ENCODE results near the gene SERPINI1. TPM values are rescaled to one million over a fixed set of nuclear protein-coding genes. Genes with fewer than 3 reads are reported as not detected.
A peak's percentile ranks its signal among the peaks of the same experiment; 100 is the strongest.

SERPINI1 gene
- total and polyA plus RNA-seq, 9 of the 15 experiments (the other 6 are each of a cell fraction or from before 2014, with no cell fraction given), result 1.6 to 9.9 (median 3.5) TPM

DNA sequence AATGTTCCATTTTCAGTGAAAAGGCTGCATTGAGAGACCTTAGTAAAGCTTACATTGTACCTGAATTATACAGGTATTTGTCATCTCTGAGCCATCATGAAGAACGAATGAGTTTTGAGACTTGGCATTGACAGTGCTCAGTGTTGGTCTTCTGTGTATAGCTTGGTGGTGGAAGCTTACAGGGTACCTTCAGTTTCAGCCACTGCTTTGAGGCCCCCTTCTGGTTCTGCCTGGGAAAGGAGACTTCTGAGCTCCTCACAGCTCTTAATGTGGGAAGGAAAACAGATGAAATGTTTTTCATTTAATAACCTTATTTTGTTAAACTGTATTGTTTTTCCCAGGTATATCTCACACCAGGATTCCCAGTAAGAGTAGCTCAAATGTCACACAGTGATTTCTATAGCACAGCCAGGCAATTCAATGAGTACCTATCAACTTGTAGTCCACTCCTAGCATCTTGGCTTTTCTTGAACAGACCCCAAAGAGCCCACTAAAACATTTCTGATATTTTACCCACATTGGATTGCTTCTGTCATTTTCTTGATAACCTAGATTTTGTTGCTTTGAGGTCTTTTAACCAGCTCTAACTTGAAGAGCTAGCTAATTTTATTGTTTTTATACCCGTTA, 5.6 kb downstream of the SERPINI1 start:
- peak overlapping the region; percentile 47; the same call in 1 of the 2 replicates for H2AFZ ChIP-seq (ENCODE audit: low read depth, low read length)
- WGBS (ENCODE audit: insufficient coverage, low coverage, missing lambda C conversion rate), result 45% methylated on average over 2 of the region's 2 CpGs
- peaks cover 3% of the 10 kb centered on the region; the same call in 1 of the 3 replicates for H3K36me3 ChIP-seq (ENCODE audit: control insufficient read depth, insufficient read depth, low read length)
- ATAC-seq (peak; percentile 87), DNase-seq (ENCODE audit: extremely low read depth in 1 of 4, low spot score in 3 of 4) (peak in 2 of 4 experiments; percentile 53 to 75), FAIRE-seq (peak; percentile 90)
- no peaks in the 10 kb centered on the region for H3K27me3 ChIP-seq (ENCODE audit: control insufficient read depth in 2 of 2, insufficient read depth in 2 of 2, low read length in 2 of 2)
- no peaks in the 10 kb centered on the region for H4K20me1 ChIP-seq (replicated peaks; ENCODE audit: control insufficient read depth, insufficient read depth, low read length)
- intact Hi-C loops (cut with micrococcal nuclease) (loop anchor here (10.0 kb wide), 1 partner anchor 136 kb away; no protein-coding TSS in a partner anchor), in situ Hi-C loops (cut with MboI) (no loop called here)
- H3K9me3 ChIP-seq (replicated peaks; ENCODE audit: control insufficient read depth, insufficient read depth, low read depth, low read length), result no peaks in the 10 kb centered on the region
- POLR2A ChIA-PET, result interaction anchor here (0.6 to 1.0 kb wide), 5 partner anchors 9 to 355 kb away, joined by 3 to 4 read pairs (median 3); partner anchors contain the start of gene GOLIM4
- CTCF ChIA-PET (ENCODE audit: low intra/inter-chr PET ratio), result no interaction called here
- no peak overlapping the region for H3K4me2 ChIP-seq (ENCODE audit: insufficient read depth, low read length)
- H3K79me2 ChIP-seq (ENCODE audit: control insufficient read depth, insufficient read depth, low read length), result peaks cover 49% of the 10 kb centered on the region
- no peaks in the 10 kb centered on the region for H3K9me1 ChIP-seq (ENCODE audit: control insufficient read depth, insufficient read depth, low read length)
- BruUV-seq (replicated peaks), result no TSS peak
- no peak overlapping the region for H3K27ac ChIP-seq (ENCODE audit: extremely low read depth, low read depth, low read length)
- no peak overlapping the region for H3K9ac ChIP-seq (ENCODE audit: insufficient read depth in 1 of 2, low read depth in 2 of 2, low read length in 2 of 2)
- H3K4me3 ChIP-seq, result no peak overlapping the region
- H3K4me1 ChIP-seq (replicated peaks in 1 of 2; ENCODE audit: control insufficient read depth in 2 of 2, insufficient read depth in 2 of 2, low read length in 2 of 2), result peaks cover 3 to 16% of the 10 kb centered on the region in 2 experiments; a peak in 3 of 5 replicates
- TF ChIP-seq ZNF512 (tag; IDR thresholded peaks at IDR 0.05) (no peak), ZSCAN29 (IDR thresholded peaks at IDR 0.05) (no peak), CTCFL (IDR thresholded peaks at IDR 0.05; ENCODE audit: borderline replicate concordance, insufficient read depth, low read depth, low read length, poor library complexity, severe bottlenecking) (peak; percentile 94), ZNF197 (CRISPR knock-in tag; IDR thresholded peaks at IDR 0.05; ENCODE audit: low read depth) (no peak), SMC3 (conservative IDR thresholded peaks at IDR 0.05; ENCODE audit: insufficient read depth, low read depth, low read length) (0 out of 2 replicates have a peak, but pooled peaks have one; percentile 48), PCBP1 (IDR thresholded peaks at IDR 0.05; ENCODE audit: low read depth, low read length, poor library complexity, severe bottlenecking) (no peak)
- TF ChIP-seq, protein P1, sequence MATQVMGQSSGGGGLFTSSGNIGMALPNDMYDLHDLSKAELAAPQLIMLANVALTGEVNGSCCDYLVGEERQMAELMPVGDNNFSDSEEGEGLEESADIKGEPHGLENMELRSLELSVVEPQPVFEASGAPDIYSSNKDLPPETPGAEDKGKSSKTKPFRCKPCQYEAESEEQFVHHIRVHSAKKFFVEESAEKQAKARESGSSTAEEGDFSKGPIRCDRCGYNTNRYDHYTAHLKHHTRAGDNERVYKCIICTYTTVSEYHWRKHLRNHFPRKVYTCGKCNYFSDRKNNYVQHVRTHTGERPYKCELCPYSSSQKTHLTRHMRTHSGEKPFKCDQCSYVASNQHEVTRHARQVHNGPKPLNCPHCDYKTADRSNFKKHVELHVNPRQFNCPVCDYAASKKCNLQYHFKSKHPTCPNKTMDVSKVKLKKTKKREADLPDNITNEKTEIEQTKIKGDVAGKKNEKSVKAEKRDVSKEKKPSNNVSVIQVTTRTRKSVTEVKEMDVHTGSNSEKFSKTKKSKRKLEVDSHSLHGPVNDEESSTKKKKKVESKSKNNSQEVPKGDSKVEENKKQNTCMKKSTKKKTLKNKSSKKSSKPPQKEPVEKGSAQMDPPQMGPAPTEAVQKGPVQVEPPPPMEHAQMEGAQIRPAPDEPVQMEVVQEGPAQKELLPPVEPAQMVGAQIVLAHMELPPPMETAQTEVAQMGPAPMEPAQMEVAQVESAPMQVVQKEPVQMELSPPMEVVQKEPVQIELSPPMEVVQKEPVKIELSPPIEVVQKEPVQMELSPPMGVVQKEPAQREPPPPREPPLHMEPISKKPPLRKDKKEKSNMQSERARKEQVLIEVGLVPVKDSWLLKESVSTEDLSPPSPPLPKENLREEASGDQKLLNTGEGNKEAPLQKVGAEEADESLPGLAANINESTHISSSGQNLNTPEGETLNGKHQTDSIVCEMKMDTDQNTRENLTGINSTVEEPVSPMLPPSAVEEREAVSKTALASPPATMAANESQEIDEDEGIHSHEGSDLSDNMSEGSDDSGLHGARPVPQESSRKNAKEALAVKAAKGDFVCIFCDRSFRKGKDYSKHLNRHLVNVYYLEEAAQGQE (IDR thresholded peaks at IDR 0.05; ENCODE audit: borderline replicate concordance), result peak; percentile 38; the same call in 1 of the 2 replicates
- TF ChIP-seq, protein P1 (CRISPR knock-in tag; IDR thresholded peaks at IDR 0.05; ENCODE audit: low read depth), result no peak

All from K562 (cell line).